Activated CD8-positive, alpha-beta memory T cell treated with anti-CD3 and anti-CD28 coated beads, Interleukin-2, amount 10 ng/mL, durations not matched to agents 7 days and 5 days (primary cell): ENCODE data around the gene FAM107B. TPM values are rescaled to one million over a fixed set of nuclear protein-coding genes. Genes with fewer than 3 reads are reported as not detected.

Experiments
- ATAC-seq: fragments of 150-1000 bp; cut with Tn5 transposase; one replicate; pipeline ENCODE4 v1.10.0; 2021; ENCODE audit warnings: moderate library complexity
- CTCF ChIA-PET: fragments of 350-600 bp; sonication (Branson Sonifier 250); formaldehyde crosslinking; loops from one replicate; lab custom pipeline; 2021; ENCODE audit warnings: antibody characterized with exemption; lab: Charles Lee
- DNase-seq: peaks from one replicate; pipeline ENCODE4 v3.0.0-alpha.2; 2020
- H3K27ac Mint-ChIP-seq: one replicate; pipeline ENCODE4 v1.8.0; 2021; ENCODE audit warnings: mild to moderate bottlenecking, mixed read lengths
- H3K27me3 Mint-ChIP-seq: one replicate; pipeline ENCODE4 v1.8.0; 2021; ENCODE audit warnings: mixed read lengths
- H3K36me3 Mint-ChIP-seq: one replicate; pipeline ENCODE4 v1.8.0; 2021; ENCODE audit warnings: mild to moderate bottlenecking, mixed read lengths
- H3K4me1 Mint-ChIP-seq: one replicate; pipeline ENCODE4 v1.8.0; 2021; ENCODE audit warnings: mixed read lengths
- H3K4me3 Mint-ChIP-seq: one replicate; pipeline ENCODE4 v1.8.0; 2021; ENCODE audit warnings: mild to moderate bottlenecking, moderate library complexity, mixed read lengths
- H3K9me3 Mint-ChIP-seq: one replicate; pipeline ENCODE4 v1.8.0; 2022; ENCODE audit warnings: low read depth, mixed read lengths
- total RNA-seq, 2 experiments: library from RNA; stranded (reverse); gene quantifications; one replicate each; pipeline ENCODE4 v1.2.3, GENCODE V29; 2021

Gene FAM107B
- total RNA-seq, 2 experiments from 2014 or later, result 114 to 208 TPM

DNA sequence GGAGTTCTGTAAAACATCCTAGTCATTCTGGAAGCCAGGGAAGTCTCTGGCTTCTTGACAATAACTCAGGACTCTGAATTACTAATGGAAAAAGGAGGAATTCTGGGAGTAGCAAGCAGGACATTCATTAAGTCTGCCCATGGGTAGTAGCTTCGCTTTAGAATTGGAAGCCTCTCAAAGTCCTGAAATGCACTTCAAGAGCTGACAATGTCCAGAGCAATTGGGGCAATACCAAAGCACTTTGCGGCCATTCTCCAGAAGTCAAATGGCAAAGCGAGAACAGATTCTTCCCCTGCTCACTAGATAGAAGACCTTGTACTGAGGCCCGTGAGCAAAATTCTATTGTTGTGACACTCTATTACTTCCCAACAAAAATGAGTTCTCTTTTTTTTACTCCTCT lies 293.7 kb downstream of the FAM107B start:
- H3K9me3 Mint-ChIP-seq, result no peaks in the 10 kb centered on the region
- CTCF ChIA-PET, result no interaction called here

GRCh38 chr10:14478604-14479003 lies 296.1 kb downstream of the FAM107B start:
- ATAC-seq, result no peak
- no peak for DNase-seq
- Mint-ChIP-seq H3K27me3 (peaks cover 50% of the 10 kb centered on the region), H3K4me3 (no peak overlapping the region), H3K36me3 (no peaks in the 10 kb centered on the region), H3K4me1 (no peaks in the 10 kb centered on the region), H3K9me3 (no peaks in the 10 kb centered on the region), H3K27ac (no peak overlapping the region)
- CTCF ChIA-PET, result no interaction called here

More for the DNA sequence above, 293.7 kb downstream of the FAM107B start:
- Mint-ChIP-seq H3K4me1 (no peaks in the 10 kb centered on the region), H3K27me3 (peaks cover 57% of the 10 kb centered on the region), H3K27ac (no peak overlapping the region), H3K36me3 (no peaks in the 10 kb centered on the region), H3K4me3 (no peak overlapping the region)
- ATAC-seq (no peak), DNase-seq (no peak)

GRCh38 chr10:14478201-14478600 lies 296.5 kb downstream of the FAM107B start:
- Mint-ChIP-seq H3K4me3 (no peak overlapping the region), H3K9me3 (no peaks in the 10 kb centered on the region), H3K4me1 (no peaks in the 10 kb centered on the region), H3K27ac (no peak overlapping the region), H3K36me3 (no peaks in the 10 kb centered on the region), H3K27me3 (peaks cover 49% of the 10 kb centered on the region)
- CTCF ChIA-PET, result no interaction called here
- ATAC-seq (no peak), DNase-seq (no peak)

DNA sequence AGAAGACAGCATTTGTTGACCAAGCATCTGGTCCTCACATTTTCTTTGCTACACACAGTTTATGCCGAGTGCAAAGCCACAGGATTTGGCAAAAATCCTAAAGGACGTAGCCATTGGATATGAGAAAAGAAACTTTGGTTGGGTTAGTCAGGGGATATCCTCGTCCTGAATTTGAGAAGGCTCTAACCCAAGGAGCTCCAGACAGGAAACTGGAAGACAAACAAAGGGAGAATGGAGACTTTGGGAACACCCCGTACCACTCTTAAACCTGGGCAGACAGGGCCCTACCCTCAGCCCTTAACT lies 297.3 kb downstream of the FAM107B start:
- Mint-ChIP-seq H3K36me3 (no peaks in the 10 kb centered on the region), H3K27me3 (peaks cover 56% of the 10 kb centered on the region), H3K9me3 (no peaks in the 10 kb centered on the region), H3K4me3 (no peak overlapping the region), H3K27ac (no peak overlapping the region), H3K4me1 (no peaks in the 10 kb centered on the region)
- ATAC-seq (no peak), DNase-seq (no peak)
- CTCF ChIA-PET, result no interaction called here

DNA sequence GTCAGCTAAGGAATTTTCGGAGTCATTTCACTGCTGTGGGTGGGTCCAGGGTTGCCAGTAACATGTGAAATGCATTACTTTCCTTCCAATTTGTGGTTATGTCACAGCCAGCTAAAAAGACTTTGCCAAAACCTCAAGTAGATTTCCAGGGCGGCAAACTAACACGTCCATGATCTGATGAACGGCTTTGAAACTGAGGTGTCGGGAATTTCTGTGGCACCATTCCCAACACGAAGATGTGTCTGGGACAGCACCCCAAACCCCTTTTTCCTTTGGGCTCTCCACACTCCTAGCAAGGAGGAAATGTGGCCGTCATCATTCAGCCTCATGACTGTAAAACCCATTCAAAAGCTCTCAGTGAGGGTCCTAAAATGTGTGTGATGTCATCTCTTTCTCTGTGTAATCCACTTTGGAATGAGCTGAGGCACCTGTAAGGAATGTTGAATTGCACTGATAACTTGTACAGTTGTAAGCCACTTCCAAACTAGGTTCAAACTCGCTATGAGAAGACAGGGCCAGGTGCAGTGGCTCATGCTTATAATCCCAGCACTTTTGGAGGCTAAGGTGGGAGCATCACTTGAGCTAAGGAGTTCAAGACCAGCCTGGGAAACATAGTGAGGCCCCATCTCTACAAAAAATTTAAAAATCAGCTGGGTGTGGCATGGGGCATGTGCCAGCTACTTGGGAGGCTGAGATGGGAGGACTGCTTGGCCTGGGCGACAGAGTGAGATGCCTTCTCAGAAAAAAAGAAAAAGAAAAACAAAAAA lies 297.9 kb downstream of the FAM107B start:
- no peaks in the 10 kb centered on the region for H3K9me3 Mint-ChIP-seq
- ATAC-seq, result no peak
- H3K4me3 Mint-ChIP-seq, result no peak overlapping the region
- no peaks in the 10 kb centered on the region for H3K4me1 Mint-ChIP-seq
- H3K27ac Mint-ChIP-seq, result no peak overlapping the region
- no peak for DNase-seq
- peaks cover 56% of the 10 kb centered on the region for H3K27me3 Mint-ChIP-seq
- H3K36me3 Mint-ChIP-seq, result no peaks in the 10 kb centered on the region
- CTCF ChIA-PET, result interaction anchor here (1.5 kb wide), 1 partner anchor 280 kb away, joined by 3 read pairs; no protein-coding TSS in a partner anchor

- H3K4me3 Mint-ChIP-seq, result no peak overlapping the region
Measured at GRCh38 chr10:14476006-14476405, 298.7 kb downstream of the FAM107B start.

DNA sequence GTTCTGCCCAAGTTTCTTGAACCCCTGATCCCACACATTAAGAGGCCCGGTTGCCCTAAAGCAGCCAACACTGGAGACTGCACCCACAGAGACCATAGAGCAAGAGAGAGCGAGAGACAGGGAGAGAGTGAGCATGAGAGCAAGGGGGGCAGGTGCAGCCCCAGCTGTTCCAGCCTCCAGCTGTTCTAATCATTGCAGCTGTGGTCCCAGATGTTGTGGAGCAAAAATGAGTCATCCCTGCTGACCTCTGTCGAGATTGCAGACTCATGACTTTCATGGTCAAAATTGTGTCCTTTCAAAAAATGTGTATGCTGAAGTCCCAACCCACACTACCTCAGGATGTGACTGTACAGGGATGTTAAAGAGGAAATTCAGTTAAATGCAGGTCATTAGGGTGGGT lies 300.0 kb downstream of the FAM107B start:
- Mint-ChIP-seq H3K4me1 (no peaks in the 10 kb centered on the region), H3K36me3 (no peaks in the 10 kb centered on the region), H3K4me3 (no peak overlapping the region), H3K27ac (no peak overlapping the region), H3K9me3 (no peaks in the 10 kb centered on the region), H3K27me3 (peaks cover 53% of the 10 kb centered on the region)
- ATAC-seq, result no peak
- DNase-seq, result no peak
- CTCF ChIA-PET, result no interaction called here

More at GRCh38 chr10:14476006-14476405, 298.7 kb downstream of the FAM107B start:
- peaks cover 52% of the 10 kb centered on the region for H3K27me3 Mint-ChIP-seq
- H3K36me3 Mint-ChIP-seq, result no peaks in the 10 kb centered on the region
- DNase-seq, result no peak
- H3K9me3 Mint-ChIP-seq, result no peaks in the 10 kb centered on the region
- no peak overlapping the region for H3K27ac Mint-ChIP-seq
- no peak for ATAC-seq
- CTCF ChIA-PET, result interaction anchor here (1.5 kb wide), 1 partner anchor 279 kb away, joined by 3 read pairs; no protein-coding TSS in a partner anchor
- H3K4me1 Mint-ChIP-seq, result no peaks in the 10 kb centered on the region

DNA sequence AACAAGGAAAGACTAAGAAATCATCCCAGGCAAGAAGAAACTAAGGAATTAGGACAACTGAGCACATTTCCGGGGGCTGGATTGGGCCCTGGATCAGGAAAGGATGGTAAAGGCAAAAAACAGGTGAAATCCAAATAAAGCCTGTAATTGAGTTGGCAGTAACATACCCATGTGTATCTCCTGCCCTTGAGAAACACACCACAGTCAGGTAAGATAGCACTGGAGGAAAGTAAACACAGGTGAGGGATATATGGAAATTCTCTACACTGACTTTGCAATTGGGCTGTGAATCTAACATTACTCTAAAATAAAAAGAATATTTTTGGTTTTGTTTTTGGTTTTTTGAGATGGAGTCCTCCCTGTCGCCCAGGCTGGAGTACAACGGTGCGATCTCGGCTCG lies 303.8 kb downstream of the FAM107B start:
- CTCF ChIA-PET, result no interaction called here
- Mint-ChIP-seq H3K27me3 (peaks cover 31% of the 10 kb centered on the region), H3K27ac (no peak overlapping the region), H3K4me1 (no peaks in the 10 kb centered on the region), H3K4me3 (no peak overlapping the region), H3K36me3 (no peaks in the 10 kb centered on the region), H3K9me3 (no peaks in the 10 kb centered on the region)
- no peak for DNase-seq
- no peak for ATAC-seq

DNA sequence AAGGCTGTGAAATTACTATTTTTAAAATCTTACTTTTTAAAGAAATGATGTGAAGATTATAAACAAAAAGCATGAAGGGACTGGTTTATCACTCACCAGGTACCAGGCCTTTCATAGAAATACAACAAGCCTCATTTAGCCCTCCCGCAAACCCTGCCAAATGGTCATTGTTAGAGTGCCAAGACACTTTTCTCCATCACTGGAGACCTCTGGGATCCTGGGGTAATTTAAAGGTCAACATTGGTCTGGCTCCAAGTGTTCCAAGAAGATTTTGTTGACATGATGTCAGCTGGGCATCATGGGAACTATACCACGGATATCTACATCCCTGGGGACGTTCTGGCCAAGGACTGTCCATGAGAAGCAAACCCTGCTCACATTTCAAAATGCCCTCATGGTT lies 306.0 kb downstream of the FAM107B start:
- Mint-ChIP-seq H3K9me3 (no peaks in the 10 kb centered on the region), H3K27me3 (peaks cover 19% of the 10 kb centered on the region), H3K4me3 (no peak overlapping the region), H3K4me1 (no peaks in the 10 kb centered on the region), H3K27ac (no peak overlapping the region), H3K36me3 (no peaks in the 10 kb centered on the region)
- DNase-seq (no peak), ATAC-seq (no peak)
- CTCF ChIA-PET, result no interaction called here

Other genes starting within 250 kb of the FAM107B start
- under 1 TPM; 0.50 to 0.94 TPM for gene CDNF, start 63.1 kb upstream of the FAM107B start, total RNA-seq
- 10 to 100 TPM; 26.4 to 35.0 TPM for gene HSPA14, start 63.4 kb upstream of the FAM107B start, total RNA-seq
- gene MSANTD7, start 63.4 kb upstream of the FAM107B start, total RNA-seq, result 10 to 100 TPM; 20.1 to 21.0 TPM
- 10 to 100 TPM; 33.4 to 40.3 TPM for gene SUV39H2, start 104.0 kb upstream of the FAM107B start, total RNA-seq
- gene DCLRE1C, start 179.2 kb upstream of the FAM107B start, total RNA-seq, result 10 to 100 TPM; 29.2 to 47.4 TPM
- 1 to 10 TPM in 1 of 2 experiments, under 1 TPM in 1; 0.91 to 1.1 TPM for gene MEIG1, start 184.5 kb upstream of the FAM107B start, total RNA-seq